ENCODE measurements around the gene FREM2. TPM values are rescaled to one million over a fixed set of nuclear protein-coding genes. Genes with fewer than 3 reads are reported as not detected.

Gene FREM2
- total RNA-seq, 1 experiment from 2014 or later, result not detected

DNA sequence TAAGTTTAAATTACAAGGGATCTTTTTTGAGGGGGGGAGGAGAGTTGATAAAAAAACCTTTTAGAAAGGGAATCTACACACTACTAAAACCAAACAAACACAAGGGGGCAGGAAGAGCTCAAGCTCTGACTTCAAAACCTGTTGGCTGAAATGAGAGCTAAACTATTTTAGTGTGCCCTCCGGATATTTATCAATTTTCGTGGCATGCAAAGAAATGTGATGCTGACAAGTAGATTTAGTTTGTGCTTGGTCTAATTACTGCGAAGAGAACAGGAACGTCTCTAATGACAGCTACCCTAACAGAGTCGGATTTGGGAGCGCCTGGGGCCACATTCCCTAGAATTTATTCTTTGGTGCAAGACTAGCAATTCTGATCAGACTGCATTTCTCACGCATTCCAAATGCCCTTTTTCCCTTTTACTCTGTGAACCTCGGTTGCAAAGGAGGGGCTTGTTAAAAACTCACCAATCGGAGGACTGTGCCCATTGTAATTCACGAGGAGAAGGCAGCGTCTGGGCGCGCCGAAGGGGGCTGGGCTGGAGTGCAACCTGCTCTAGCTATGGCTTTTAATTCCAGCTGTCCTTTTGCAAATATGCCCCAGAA lies 802 bp upstream of the FREM2 start:
- DNase-seq (ENCODE audit: low spot score), result no peak

DNA sequence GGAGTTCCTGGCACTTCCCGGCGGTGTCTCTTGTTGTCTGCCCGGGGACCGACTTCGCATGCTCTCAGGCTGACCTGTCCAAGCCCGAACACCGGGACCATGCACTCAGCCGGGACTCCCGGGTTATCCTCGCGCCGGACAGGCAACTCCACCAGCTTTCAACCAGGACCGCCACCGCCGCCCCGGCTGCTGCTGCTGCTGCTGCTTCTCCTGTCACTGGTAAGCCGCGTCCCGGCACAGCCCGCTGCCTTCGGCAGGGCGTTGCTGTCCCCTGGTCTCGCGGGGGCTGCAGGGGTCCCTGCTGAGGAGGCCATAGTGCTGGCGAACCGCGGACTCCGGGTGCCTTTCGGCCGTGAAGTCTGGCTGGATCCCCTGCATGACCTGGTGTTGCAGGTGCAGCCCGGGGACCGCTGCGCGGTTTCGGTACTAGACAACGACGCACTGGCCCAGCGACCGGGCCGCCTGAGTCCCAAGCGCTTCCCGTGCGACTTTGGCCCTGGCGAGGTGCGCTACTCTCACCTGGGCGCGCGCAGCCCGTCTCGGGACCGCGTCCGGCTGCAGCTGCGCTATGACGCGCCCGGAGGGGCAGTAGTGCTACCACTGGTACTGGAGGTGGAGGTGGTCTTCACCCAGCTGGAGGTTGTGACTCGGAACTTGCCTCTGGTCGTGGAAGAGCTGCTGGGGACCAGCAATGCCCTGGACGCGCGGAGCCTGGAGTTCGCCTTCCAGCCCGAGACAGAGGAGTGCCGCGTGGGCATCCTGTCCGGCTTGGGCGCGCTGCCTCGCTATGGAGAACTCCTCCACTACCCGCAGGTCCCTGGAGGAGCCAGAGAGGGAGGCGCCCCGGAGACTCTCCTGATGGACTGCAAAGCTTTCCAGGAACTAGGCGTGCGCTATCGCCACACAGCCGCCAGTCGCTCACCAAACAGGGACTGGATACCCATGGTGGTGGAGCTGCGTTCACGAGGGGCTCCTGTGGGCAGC lies 661 bp downstream of the FREM2 start:
- DNase-seq (ENCODE audit: low spot score), result no peak

DNA sequence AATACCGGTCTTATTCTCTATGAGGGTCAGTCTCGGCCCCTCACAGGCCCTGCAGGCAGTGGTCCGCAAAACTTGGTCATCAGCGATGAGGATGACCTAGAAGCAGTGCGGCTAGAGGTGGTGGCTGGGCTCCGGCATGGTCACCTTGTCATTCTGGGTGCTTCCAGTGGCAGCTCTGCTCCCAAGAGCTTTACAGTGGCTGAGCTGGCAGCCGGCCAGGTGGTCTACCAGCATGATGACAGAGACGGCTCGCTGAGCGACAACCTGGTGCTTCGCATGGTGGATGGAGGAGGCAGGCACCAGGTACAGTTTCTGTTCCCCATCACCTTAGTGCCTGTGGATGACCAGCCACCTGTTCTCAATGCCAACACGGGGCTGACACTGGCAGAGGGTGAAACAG lies 1.8 kb downstream of the FREM2 start:
- DNase-seq (ENCODE audit: low spot score), result no peak

DNA sequence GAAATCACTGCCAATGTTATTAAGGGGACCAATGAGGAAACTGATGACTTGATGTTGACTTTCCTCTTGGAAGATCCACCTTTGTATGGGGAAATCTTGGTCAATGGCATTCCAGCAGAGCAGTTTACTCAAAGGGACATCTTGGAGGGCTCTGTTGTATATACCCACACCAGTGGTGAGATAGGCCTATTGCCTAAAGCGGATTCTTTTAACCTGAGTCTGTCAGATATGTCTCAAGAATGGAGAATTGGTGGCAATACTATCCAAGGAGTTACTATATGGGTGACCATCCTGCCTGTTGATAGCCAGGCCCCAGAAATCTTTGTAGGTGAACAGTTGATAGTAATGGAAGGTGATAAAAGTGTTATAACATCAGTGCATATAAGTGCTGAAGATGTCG lies 3.4 kb downstream of the FREM2 start:
- no peak for DNase-seq (ENCODE audit: low spot score)

DNA sequence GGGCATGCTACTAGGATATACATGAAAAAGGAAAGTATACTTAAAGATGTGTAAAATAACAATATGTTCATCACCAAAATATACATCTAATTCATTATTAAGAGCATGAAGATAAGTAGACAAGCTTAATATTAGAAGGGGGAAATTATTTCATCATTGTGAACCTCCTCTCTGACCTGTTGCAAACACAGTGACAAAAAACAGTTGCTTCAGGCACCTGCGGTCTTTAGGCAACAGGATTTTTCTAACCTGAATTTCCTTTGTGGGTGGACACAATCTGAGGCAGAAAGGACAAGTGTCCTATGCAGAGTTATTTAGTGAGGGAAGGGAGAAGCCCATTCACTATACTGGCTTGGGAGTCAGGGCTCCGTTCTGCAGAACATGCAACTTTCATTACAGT lies 6.3 kb downstream of the FREM2 start:
- DNase-seq (ENCODE audit: low spot score), result no peak

DNA sequence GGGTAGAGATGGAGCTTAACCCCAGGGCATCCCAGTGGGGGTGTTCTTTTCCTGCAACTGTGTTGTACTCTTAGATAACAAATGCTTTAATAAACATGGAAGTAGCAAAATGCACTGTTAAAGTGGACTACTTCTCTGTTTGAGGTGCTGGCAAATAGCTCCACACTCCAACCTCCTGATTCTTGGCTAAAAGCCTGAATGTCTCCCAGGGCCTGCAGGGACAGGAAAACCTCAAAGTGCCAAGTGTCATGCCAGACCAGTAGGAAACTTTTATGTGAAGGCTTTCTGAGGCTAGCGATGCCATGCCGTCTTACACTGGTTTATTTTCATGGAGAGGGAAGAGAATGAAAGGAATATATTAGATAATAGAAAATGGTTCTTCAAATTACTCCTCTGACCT lies 6.8 kb downstream of the FREM2 start:
- no peak for DNase-seq (ENCODE audit: low spot score)

DNA sequence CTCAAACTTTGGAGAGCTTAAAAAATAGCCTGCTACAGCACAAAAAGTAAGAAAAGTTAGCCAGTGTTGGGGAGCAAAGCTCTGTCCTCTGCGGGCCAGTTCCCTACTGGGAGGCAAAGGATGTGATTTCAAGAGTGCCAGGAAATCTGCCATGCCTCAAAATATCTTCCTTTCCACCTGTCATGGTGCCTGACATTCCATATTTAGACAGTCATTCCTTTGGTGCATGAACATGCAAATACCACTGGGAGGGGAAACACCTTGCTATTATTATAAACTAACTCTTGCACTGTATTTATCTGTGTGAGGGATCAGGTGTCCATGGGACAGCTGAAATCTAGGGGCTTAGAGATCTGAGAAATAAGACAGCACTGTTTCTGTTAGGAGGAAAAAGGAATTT lies 10.3 kb downstream of the FREM2 start:
- no peak for DNase-seq (ENCODE audit: low spot score)

DNA sequence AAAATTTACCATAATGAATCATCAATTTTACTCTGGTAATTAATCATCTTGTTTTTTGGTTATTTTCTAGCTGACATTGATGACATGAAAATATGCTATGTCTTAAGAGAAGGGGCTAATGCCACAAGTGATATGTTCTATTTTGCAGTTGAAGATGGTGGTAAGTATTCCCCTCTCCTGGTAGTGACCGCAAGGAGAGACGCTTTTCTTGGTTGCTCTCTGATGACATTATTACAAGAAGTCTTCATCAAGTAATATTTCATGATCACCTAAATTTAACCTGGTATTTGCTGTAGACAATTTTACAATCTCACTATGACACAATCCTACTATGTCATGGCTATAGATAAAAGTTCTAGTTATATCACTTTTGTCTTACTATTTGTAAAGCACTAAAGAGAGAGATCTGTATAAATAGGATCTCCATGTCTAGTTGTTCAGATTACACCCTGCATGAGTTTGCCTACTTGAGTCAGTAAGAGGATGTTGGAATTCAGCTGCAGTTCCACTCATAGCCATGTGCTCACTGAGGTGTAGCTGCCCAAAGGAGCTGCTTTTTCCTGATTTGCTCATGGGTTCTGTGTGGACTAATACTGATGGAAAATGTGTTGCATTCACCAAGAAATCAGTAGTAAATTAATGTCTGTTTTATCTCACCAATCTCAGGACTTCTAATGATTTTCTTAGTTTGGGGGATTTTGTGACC lies 10.9 kb downstream of the FREM2 start:
- no peak for DNase-seq (ENCODE audit: low spot score)

DNA sequence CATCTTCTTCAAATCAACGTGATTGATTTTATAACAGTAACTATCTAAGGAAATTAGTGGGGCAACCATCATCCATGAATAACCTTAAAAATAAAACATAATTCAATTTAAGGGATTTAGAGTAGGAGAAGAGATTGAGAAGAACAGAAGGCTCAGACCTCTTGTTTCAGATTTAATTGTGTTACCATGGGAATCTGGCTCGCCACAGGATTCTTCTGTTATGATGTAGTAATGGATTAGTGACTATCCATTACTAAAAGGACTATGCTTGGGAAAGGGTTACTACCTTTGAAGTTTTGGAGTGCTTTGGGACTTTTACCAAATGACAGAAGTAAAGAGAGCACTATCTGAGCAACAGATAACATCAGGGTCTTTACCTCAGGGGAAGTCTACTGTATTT lies 13.2 kb downstream of the FREM2 start:
- no peak for DNase-seq (ENCODE audit: low spot score)

DNA sequence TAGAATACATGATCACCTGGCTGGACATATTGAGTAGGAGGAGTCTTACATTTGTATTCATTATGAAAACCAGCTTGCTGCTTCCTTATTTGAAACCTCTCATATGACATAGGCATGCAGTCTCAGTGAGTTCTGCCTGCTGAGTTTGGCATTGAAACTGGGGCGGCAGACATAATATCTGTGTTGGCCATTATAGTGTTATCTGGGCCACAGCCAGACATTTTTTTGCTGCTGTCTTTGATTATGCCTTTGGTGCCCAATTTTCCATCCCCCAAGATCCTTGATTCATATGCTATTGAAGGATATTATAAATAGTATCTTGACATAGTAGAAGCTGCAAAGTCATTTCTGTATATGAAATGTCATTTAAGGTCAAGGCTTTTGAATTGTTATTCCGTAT lies 15.8 kb downstream of the FREM2 start:
- DNase-seq (ENCODE audit: low spot score), result no peak

DNA sequence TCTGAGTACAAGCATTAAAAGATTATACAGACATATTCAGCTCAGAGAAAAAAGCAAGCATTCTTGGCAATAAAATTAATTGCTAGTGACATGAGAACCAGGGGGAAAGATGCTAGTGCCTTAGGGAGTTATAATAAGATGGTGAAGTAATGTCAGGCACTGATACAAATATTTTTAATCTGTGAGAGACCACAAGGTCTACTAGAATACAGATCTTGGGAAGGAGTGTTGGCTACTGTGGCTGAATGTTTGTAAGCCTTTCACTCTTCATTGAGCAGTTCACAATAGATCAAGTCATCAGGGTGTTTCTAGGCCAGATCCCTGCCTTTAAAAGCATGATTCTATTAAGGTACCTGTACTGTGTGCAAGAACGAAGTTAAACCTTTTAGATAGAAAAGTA lies 16.4 kb downstream of the FREM2 start:
- DNase-seq (ENCODE audit: low spot score), result no peak

DNA sequence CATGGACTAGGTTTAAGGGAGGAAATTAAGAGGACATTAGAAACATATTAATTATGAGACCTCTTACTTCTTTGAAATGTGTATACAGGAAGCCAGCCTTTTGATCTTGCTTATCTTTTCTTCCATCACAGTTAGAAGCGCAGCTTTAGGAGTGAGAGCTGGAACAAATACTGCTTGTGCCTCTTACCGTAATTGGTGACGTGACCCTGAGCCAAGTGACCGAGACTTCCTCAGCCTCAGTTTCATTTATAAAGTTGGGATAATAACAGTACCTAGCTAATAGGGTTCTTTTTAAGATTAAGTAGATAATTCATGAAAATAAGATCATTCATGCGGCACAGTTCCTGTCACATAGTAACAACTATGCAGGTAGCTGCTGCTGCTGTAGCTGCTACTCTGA lies 18.5 kb downstream of the FREM2 start:
- no peak for DNase-seq (ENCODE audit: low spot score)

DNA sequence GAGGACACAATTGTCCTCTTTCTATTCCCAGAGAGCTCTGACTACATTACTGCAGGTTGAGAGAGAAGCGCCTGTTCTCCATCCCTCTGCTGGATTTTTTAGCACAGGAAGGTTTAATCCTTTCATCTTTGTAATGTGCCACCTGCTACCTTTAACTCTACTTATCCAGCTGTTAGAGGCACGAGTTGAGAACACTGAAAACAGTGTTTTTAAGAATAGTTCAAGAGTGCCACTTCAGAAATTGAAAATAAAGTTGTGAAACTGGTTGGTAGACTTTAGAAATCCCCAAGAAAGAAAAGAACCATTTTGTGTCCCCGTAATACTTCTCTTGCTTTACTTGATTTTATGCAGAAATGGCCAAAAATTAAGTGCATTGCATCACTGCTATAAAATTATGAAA lies 20.6 kb downstream of the FREM2 start:
- no peak for DNase-seq (ENCODE audit: low spot score)

DNA sequence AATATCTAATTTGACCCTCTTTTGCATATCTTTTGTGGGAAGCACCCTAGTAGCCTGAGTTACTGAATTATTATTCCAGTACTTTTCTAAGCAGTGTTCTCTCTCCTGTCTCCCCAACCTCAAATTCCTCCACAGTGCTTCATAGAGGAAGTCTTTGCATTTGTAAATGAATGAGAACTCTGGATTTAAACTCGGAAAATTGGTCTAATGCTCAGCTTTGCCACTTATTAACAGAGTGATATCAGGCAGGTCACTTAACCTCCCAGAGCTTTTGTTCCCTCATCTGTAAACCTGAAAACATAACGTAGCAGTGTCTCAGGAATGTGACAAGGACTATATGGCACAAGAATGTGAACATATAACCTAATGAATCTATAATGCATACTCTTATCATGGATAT lies 26.2 kb downstream of the FREM2 start:
- DNase-seq (ENCODE audit: low spot score), result no peak

DNA sequence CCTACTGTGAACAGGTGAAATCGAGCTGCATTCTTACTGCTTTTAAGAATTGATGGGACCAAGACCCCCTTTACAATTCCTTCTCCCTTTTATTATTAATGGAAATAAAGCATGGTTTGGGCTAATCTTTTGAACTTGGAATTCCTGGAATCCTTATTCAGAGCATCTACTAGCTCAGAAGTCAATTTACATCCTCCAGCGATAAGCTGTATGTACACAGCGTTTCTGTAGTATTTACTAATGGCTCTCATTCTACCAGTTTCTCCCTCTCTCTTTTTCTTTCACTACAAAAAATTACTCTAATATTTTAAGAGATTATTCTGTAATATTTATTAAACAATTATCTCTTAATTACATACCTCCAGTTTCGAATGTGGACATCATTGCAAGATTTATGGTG lies 31.5 kb downstream of the FREM2 start:
- no peak for DNase-seq (ENCODE audit: low spot score)

DNA sequence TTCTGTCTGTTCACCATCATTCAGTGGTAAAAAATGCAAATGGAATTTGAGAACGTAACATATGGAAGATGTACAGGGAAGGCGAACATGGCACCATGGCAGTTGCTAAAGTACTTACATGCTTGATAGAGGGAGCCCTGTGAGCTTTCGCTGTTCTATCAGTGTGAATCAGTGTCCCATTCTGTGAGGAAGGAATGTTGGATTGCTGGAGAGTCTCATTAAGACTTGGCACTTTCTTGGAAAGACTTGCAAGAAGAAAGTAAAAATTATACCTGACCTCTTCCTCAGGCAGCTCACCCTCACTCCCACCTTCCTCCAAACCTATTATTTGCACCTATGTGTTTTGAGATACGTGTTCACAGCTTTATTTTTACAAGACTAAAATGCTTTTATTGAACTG lies 43.5 kb downstream of the FREM2 start:
- DNase-seq (ENCODE audit: low spot score), result no peak

DNA sequence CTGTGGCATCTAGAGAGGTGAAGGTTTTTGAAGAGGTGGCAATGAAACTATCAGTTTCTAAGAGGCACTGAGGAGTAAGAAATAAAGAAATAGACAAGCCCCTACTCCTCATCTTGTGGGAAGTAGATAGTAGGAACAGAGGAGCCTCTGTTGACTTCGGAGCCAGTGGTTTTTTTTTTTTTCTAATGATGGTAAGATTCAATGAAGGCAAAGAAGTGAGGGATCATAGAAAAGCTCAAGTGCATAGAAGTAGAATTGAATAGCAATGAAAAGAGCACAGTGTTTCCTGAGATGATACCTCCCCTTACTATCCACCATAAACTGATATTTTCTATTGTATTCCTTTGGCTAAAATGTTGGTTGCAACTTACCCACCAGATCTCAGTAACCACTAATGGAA lies 46.3 kb downstream of the FREM2 start:
- DNase-seq (ENCODE audit: low spot score), result no peak

DNA sequence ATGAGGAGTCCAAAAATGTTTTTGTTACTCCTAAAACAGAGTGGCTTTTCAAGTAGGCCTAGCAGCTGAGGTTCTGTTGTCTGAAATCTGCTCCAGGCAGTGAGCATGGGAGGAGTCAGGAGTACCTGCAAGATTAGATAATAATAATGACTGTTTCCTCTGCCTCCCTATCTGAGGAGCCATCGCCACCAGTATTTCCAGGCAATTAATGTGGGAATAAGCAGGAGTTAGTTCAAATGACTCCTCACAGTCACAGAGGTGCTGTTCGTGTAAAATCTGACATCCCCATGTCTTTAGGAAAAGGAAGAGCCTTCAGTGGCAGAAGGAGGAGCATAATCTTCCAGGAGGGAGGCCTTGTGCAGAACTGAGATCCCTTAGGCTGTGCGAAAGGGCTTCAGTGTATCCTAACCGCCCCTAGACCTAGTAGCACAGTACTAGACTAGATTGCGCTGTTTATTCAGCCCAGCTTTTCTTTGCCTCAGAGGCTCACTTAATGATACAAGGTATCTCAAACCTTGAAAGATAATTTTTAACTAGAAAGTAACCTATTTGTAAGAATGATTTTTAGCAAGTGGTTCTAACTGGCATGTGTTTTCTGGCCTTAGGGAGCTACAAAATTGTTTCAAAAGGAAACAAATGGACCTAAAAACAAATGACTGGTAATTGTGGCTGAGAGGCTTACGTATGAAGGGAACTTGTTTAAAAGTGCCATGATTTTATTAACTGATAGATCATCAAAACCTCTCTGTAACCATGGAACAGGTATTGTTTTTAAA lies 49.0 kb downstream of the FREM2 start:
- no peak for DNase-seq (ENCODE audit: low spot score)

DNA sequence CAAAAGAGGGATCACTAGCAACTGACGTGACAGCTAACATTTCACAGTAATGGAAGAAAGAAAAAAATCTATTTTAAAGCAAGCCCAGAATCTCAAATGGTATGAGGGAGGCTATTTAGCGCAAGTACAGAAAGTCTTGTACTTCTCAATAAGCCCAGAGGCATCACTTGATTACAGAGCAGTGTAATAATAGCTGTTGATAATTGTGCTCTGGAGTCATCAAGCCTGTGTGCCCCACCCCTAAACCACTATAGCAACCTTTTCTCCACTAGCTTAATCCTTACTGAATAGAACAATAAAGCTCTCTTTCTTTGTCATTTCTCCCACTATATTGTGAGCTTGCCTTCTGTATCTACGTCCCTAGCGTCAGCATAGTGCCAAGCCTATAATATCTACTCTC lies 56.6 kb downstream of the FREM2 start:
- DNase-seq (ENCODE audit: low spot score), result no peak

DNA sequence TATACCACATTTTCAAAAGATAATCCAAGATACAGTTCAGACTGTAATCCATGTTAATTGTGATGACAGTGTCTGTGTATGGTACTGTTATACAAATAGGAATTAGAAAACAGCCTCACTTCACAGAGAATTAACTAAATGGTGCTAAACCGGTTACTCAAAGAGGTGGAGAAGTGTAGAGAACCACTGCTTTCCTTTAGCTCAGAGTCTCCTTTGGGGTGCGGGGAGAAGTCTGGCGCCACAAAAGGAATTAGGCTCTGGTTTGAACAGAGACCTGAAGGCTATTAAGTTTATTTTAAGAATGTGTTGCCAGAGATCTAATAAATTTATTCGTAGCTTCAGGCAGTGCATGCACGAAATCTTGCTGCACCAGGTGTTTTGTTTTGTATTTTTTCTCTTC lies 65.8 kb downstream of the FREM2 start:
- DNase-seq (ENCODE audit: low spot score), result no peak

DNA sequence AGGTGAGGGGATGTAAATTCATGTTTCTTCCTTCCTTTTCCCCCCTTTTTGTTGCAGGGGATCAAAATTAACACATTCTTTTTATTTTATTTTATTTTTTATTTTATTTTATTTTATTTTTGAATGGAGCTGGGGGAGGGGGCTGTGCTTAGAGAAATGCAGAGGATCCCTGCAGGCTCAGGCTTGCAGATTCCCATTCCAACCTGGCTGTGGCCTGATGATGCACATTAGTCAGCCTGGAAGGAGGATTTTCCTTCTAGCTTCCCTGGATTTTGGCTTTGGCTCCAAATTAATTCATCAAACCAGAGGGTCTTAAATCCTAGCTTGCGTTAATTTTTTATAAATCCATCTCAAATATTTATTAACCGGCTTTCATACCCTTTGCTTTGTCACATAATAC lies 67.0 kb downstream of the FREM2 start:
- no peak for DNase-seq (ENCODE audit: low spot score)

DNA sequence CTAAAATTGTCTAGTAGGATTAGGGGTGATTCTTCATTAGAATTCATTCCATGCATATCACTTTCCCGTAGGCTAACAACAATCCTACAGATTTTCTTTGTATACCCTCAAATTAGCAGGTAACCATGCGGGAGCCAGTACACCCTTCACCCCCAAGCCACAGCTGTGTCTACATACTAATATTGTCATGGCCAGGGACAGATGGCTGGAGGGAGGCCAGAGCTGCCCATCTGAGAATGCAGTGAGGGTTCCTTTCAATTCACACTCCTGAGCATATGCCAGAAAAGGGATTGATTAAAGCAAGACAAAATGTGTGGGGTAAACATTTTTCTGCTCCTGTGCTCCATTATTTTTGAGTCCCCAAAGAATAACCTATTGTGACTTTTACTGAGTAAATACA lies 68.9 kb downstream of the FREM2 start:
- DNase-seq (ENCODE audit: low spot score), result no peak
